Measurements from ENCODE around the gene SFXN2.

SFXN2 gene

DNA sequence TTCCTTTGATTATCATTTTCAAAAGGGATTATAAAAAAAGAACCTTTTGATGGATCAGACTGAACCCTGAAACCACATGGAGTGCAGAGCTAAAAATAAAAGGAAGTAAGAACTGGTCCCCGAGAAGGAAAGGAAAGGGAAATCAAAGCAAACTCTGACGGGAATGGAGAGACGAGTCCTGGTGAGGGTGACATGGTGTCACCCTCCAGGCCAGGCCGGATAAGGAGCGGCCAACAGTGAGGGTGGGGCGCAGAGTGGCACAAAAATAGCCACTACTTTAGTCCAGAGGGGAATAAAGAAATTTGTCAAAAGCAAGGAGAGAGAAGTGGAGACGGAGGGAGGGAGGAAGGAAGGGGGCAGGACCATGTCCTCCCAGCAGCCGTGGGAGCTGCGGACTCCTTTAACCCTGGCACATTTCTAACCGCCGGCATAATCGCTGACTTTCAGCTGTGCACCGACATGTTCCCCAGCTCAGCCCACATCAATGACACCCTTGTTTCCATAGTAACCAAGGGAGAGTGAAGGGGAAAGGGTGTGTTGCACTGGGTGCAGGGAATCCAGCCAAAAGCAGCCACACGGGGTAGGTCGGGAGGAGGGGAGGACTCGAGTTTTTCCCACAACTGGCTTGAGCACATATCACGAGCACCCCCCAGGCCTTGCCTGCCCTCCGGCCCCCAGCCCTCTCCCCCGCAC lies 40.5 kb upstream of the SFXN2 start:
- H3K4me1 ChIP-seq (ENCODE audit: control insufficient read depth in 1 of 2, insufficient read depth in 2 of 2, low read length in 2 of 2), result peaks cover 31 to 44% of the 10 kb centered on the region in 2 experiments
- no peaks in the 10 kb centered on the region for H3K36me3 ChIP-seq (ENCODE audit: control insufficient read depth in 1 of 2, insufficient read depth in 2 of 2, low read length in 2 of 2)
- no peaks in the 10 kb centered on the region for H3K27me3 ChIP-seq (ENCODE audit: insufficient read depth, low read length)
- no peak overlapping the region for H3K14ac ChIP-seq (ENCODE audit: low read length)
- H4K91ac ChIP-seq (ENCODE audit: low read depth, low read length), result peak overlapping the region; percentile 26
- no peak overlapping the region for H3K4me3 ChIP-seq (ENCODE audit: low read depth, low read length)
- no peak overlapping the region for H3K23ac ChIP-seq (ENCODE audit: low read length)
- H3K79me1 ChIP-seq (ENCODE audit: low read length), result peaks cover 19% of the 10 kb centered on the region
- WGBS (ENCODE audit: extremely low coverage, insufficient coverage, insufficient read length), result no CpG with 5 or more reads among the region's 19 CpGs
- peak overlapping the region; percentile 57 for H3K18ac ChIP-seq (ENCODE audit: low read length)
- H3K4me2 ChIP-seq (ENCODE audit: low read length), result peak overlapping the region; percentile 17
- DNase-seq, result peak in 1 of 2 donors; percentile 52
- H2BK5ac ChIP-seq (ENCODE audit: low read depth, low read length, poor library complexity), result no peak overlapping the region
- H3K9ac ChIP-seq (ENCODE audit: low read length), result no peak overlapping the region
- H2BK120ac ChIP-seq (ENCODE audit: insufficient read depth, low read length, poor library complexity), result peak overlapping the region; percentile 10
- no peak overlapping the region for H4K12ac ChIP-seq (ENCODE audit: low read depth, low read length)
- peak overlapping the region; percentile 18 for H2AK5ac ChIP-seq (ENCODE audit: low read length)
- H2BK12ac ChIP-seq (ENCODE audit: low read length), result peak overlapping the region; percentile 63
- H3K9me3 ChIP-seq (ENCODE audit: insufficient read depth, low read depth, low read length), result no peaks in the 10 kb centered on the region
- no peak overlapping the region for H4K8ac ChIP-seq (ENCODE audit: low read depth, low read length)
- no peak overlapping the region for H3K27ac ChIP-seq (ENCODE audit: low read depth, low read length)
- H3K4ac ChIP-seq (ENCODE audit: low read depth, low read length), result no peak overlapping the region
- peaks cover 2% of the 10 kb centered on the region for H3K79me2 ChIP-seq (ENCODE audit: control insufficient read depth, insufficient read depth, low read length, poor library complexity)
- H2AFZ ChIP-seq (ENCODE audit: insufficient read depth, low read length, poor library complexity), result no peak overlapping the region

- Histone ChIP-seq H3K4me1 (ENCODE audit: control insufficient read depth in 1 of 2, insufficient read depth in 2 of 2, low read length in 2 of 2) (peaks cover 31 to 42% of the 10 kb centered on the region in 2 experiments), H3K36me3 (ENCODE audit: control insufficient read depth in 1 of 2, insufficient read depth in 2 of 2, low read length in 2 of 2) (no peaks in the 10 kb centered on the region), H2BK120ac (ENCODE audit: insufficient read depth, low read length, poor library complexity) (peak overlapping the region; percentile 37), H3K4ac (ENCODE audit: low read depth, low read length) (no peak overlapping the region), H3K14ac (ENCODE audit: low read length) (no peak overlapping the region), H3K9ac (ENCODE audit: low read length) (no peak overlapping the region), H3K23ac (ENCODE audit: low read length) (no peak overlapping the region), H4K8ac (ENCODE audit: low read depth, low read length) (no peak overlapping the region), H4K91ac (ENCODE audit: low read depth, low read length) (peak overlapping the region; percentile 29), H2AK5ac (ENCODE audit: low read length) (no peak overlapping the region), H3K79me2 (ENCODE audit: control insufficient read depth, insufficient read depth, low read length, poor library complexity) (peaks cover 2% of the 10 kb centered on the region), H3K27me3 (ENCODE audit: insufficient read depth, low read length) (no peaks in the 10 kb centered on the region), H3K27ac (ENCODE audit: low read depth, low read length) (peak overlapping the region; percentile 82), H4K12ac (ENCODE audit: low read depth, low read length) (no peak overlapping the region), H3K79me1 (ENCODE audit: low read length) (peaks cover 19% of the 10 kb centered on the region), H3K9me3 (ENCODE audit: insufficient read depth, low read depth, low read length) (no peaks in the 10 kb centered on the region), H3K4me3 (ENCODE audit: low read depth, low read length) (no peak overlapping the region), H2AFZ (ENCODE audit: insufficient read depth, low read length, poor library complexity) (no peak overlapping the region), H2BK5ac (ENCODE audit: low read depth, low read length, poor library complexity) (no peak overlapping the region), H2BK12ac (ENCODE audit: low read length) (no peak overlapping the region), H3K18ac (ENCODE audit: low read length) (no peak overlapping the region), H3K4me2 (ENCODE audit: low read length) (no peak overlapping the region)
- WGBS (ENCODE audit: extremely low coverage, insufficient coverage, insufficient read length), result no CpG with 5 or more reads among the region's 2 CpGs
- DNase-seq, result no peak
Measured at GRCh38 chr10:102674566-102674965, 39.9 kb upstream of the SFXN2 start.

DNA sequence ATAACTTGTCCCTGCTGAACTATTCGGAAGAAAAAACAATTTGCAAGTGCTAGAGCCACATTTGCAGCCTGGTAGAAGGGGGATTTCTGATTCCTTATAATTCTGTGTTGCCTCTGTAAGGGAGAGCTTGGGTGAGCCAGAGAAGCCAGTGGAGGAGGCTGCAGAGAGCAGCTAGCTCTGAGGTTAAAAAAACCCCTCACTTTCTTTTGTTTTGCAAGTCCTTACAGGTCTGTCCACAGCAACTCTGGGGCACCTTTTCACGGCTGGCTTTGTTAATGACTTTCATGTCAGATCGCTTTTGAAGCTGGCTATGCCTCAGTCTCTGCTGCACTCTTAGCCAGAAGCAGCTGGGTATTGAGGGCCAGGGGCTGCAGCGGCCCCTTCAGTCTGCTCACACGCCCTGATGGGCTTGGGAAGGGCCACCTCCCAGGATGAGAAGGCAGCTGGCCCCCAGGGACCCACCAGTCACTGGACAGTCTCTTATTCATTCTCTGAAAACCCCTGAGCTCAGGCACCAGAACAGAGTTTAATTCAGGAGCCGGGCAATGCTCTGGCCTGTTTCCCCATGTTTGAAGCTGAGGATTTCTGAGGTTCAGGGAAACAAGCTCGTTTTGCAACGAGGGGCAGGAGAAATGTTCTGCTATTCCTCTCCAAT lies 39.3 kb upstream of the SFXN2 start:
- Histone ChIP-seq H2AK5ac (ENCODE audit: low read length) (peak overlapping the region; percentile 69), H3K9me3 (ENCODE audit: insufficient read depth, low read depth, low read length) (no peaks in the 10 kb centered on the region), H3K18ac (ENCODE audit: low read length) (peak overlapping the region; percentile 84), H4K8ac (ENCODE audit: low read depth, low read length) (peak overlapping the region; percentile 63), H2BK120ac (ENCODE audit: insufficient read depth, low read length, poor library complexity) (peak overlapping the region; percentile 67), H3K27me3 (ENCODE audit: insufficient read depth, low read length) (no peaks in the 10 kb centered on the region), H4K91ac (ENCODE audit: low read depth, low read length) (peak overlapping the region; percentile 82), H3K23ac (ENCODE audit: low read length) (no peak overlapping the region), H3K14ac (ENCODE audit: low read length) (peak overlapping the region; percentile 52), H2BK12ac (ENCODE audit: low read length) (peak overlapping the region; percentile 72), H3K79me1 (ENCODE audit: low read length) (peaks cover 19% of the 10 kb centered on the region), H3K79me2 (ENCODE audit: control insufficient read depth, insufficient read depth, low read length, poor library complexity) (peaks cover 2% of the 10 kb centered on the region), H3K4me3 (ENCODE audit: low read depth, low read length) (no peak overlapping the region), H3K9ac (ENCODE audit: low read length) (no peak overlapping the region), H3K36me3 (ENCODE audit: control insufficient read depth in 1 of 2, insufficient read depth in 2 of 2, low read length in 2 of 2) (no peaks in the 10 kb centered on the region), H3K4me2 (ENCODE audit: low read length) (peak overlapping the region; percentile 48), H3K4ac (ENCODE audit: low read depth, low read length) (no peak overlapping the region), H3K4me1 (ENCODE audit: control insufficient read depth in 1 of 2, insufficient read depth in 2 of 2, low read length in 2 of 2) (peaks cover 31 to 38% of the 10 kb centered on the region in 2 experiments), H3K27ac (ENCODE audit: low read depth, low read length) (peak overlapping the region; percentile 82), H2BK5ac (ENCODE audit: low read depth, low read length, poor library complexity) (peak overlapping the region; percentile 77), H2AFZ (ENCODE audit: insufficient read depth, low read length, poor library complexity) (no peak overlapping the region), H4K12ac (ENCODE audit: low read depth, low read length) (peak overlapping the region; percentile 8)
- no peak for DNase-seq
- WGBS (ENCODE audit: extremely low coverage, insufficient coverage, insufficient read length), result no CpG with 5 or more reads among the region's 8 CpGs

GRCh38 chr10:102675666-102676533 lies 38.5 kb upstream of the SFXN2 start:
- Histone ChIP-seq H2AFZ (ENCODE audit: insufficient read depth, low read length, poor library complexity) (no peak overlapping the region), H4K91ac (ENCODE audit: low read depth, low read length) (peak overlapping the region; percentile 82), H4K8ac (ENCODE audit: low read depth, low read length) (peak overlapping the region; percentile 63), H3K4me3 (ENCODE audit: low read depth, low read length) (no peak overlapping the region), H3K27me3 (ENCODE audit: insufficient read depth, low read length) (no peaks in the 10 kb centered on the region), H2BK5ac (ENCODE audit: low read depth, low read length, poor library complexity) (peak overlapping the region; percentile 77), H3K4me2 (ENCODE audit: low read length) (peak overlapping the region; percentile 48), H3K9me3 (ENCODE audit: insufficient read depth, low read depth, low read length) (no peaks in the 10 kb centered on the region), H3K4me1 (ENCODE audit: control insufficient read depth in 1 of 2, insufficient read depth in 2 of 2, low read length in 2 of 2) (peaks cover 31 to 38% of the 10 kb centered on the region in 2 experiments), H3K27ac (ENCODE audit: low read depth, low read length) (peak overlapping the region; percentile 82), H3K36me3 (ENCODE audit: control insufficient read depth in 1 of 2, insufficient read depth in 2 of 2, low read length in 2 of 2) (no peaks in the 10 kb centered on the region), H2AK5ac (ENCODE audit: low read length) (peak overlapping the region; percentile 21), H4K12ac (ENCODE audit: low read depth, low read length) (peak overlapping the region; percentile 8), H3K79me1 (ENCODE audit: low read length) (peaks cover 19% of the 10 kb centered on the region), H2BK120ac (ENCODE audit: insufficient read depth, low read length, poor library complexity) (peak overlapping the region; percentile 67), H2BK12ac (ENCODE audit: low read length) (peak overlapping the region; percentile 72), H3K23ac (ENCODE audit: low read length) (no peak overlapping the region), H3K18ac (ENCODE audit: low read length) (peak overlapping the region; percentile 13), H3K9ac (ENCODE audit: low read length) (no peak overlapping the region), H3K4ac (ENCODE audit: low read depth, low read length) (no peak overlapping the region), H3K79me2 (ENCODE audit: control insufficient read depth, insufficient read depth, low read length, poor library complexity) (peaks cover 2% of the 10 kb centered on the region), H3K14ac (ENCODE audit: low read length) (peak overlapping the region; percentile 52)
- DNase-seq, result peak in 1 of 2 donors; percentile 32
- WGBS (ENCODE audit: extremely low coverage, insufficient coverage, insufficient read length), result no CpG with 5 or more reads among the region's 16 CpGs
